ENCODE results near the gene CHML.
A peak's percentile ranks its signal among the peaks of the same experiment; 100 is the strongest.

Gene CHML

GRCh38 chr1:241615043-241615974 lies 24.9 kb downstream of the CHML start:
- no peak for DNase-seq

- DNase-seq = no peak
Observed at GRCh38 chr1:241614572-241614971, 25.6 kb downstream of the CHML start.

- peak; percentile 16 for DNase-seq
Observed at GRCh38 chr1:241614144-241614543, 26.0 kb downstream of the CHML start.

GRCh38 chr1:241612533-241613477 lies 27.4 kb downstream of the CHML start:
- no peak for DNase-seq

- no peak for DNase-seq
Observed at GRCh38 chr1:241611736-241612135, 28.4 kb downstream of the CHML start.

- DNase-seq = no peak
Observed at GRCh38 chr1:241611063-241611462, 29.1 kb downstream of the CHML start.

- DNase-seq = no peak
Observed at GRCh38 chr1:241610056-241610815, 29.9 kb downstream of the CHML start.

- no peak for DNase-seq
Observed at GRCh38 chr1:241608379-241609033, 31.7 kb downstream of the CHML start.

GRCh38 chr1:241607497-241607896 lies 32.7 kb downstream of the CHML start:
- no peak for DNase-seq

GRCh38 chr1:241606544-241606943 lies 33.6 kb downstream of the CHML start:
- no peak for DNase-seq

GRCh38 chr1:241605146-241605805 lies 34.9 kb downstream of the CHML start:
- no peak for DNase-seq

- DNase-seq = no peak
Observed at GRCh38 chr1:241603731-241604245, 36.4 kb downstream of the CHML start.

- no peak for DNase-seq
Observed at GRCh38 chr1:241600496-241600901, 39.7 kb downstream of the CHML start.

GRCh38 chr1:241598249-241598648 lies 41.9 kb downstream of the CHML start:
- no peak for DNase-seq

- DNase-seq = no peak
Observed at GRCh38 chr1:241596633-241597032, 43.5 kb downstream of the CHML start.

- no peak for DNase-seq
Observed at GRCh38 chr1:241593186-241593585, 47.0 kb downstream of the CHML start.

GRCh38 chr1:241592273-241592958 lies 47.8 kb downstream of the CHML start:
- no peak for DNase-seq

- no peak for DNase-seq
Observed at GRCh38 chr1:241591736-241592135, 48.4 kb downstream of the CHML start.

GRCh38 chr1:241591317-241591716 lies 48.9 kb downstream of the CHML start:
- no peak for DNase-seq

- DNase-seq = no peak
Observed at GRCh38 chr1:241590719-241591118, 49.5 kb downstream of the CHML start.

Measured in stimulated activated CD4-positive, alpha-beta T cell treated with anti-CD3 and anti-CD28 coated beads, Interleukin-15, amount 100 ng/mL, for 24 hours (primary cell).